NCI-H2029 (cell line): Measurements from ENCODE around the gene RAX2.
"Not testable (repeated sequence)": the region's sequence is repeated elsewhere in the genome, so short reads cannot be mapped to it uniquely, and the experiment has no call there.

Experiments used
- DNase-seq: peaks from one replicate; lab custom pipeline; 2025; lab: John Stamatoyannopoulos, UW

The RAX2 gene

GRCh38 chr19:3778104-3778867 lies 6.3 kb upstream of the RAX2 start:
- no peak for DNase-seq

- no peak for DNase-seq
Observed at GRCh38 chr19:3776479-3777040, 4.5 kb upstream of the RAX2 start.

GRCh38 chr19:3775831-3776230 lies 3.8 kb upstream of the RAX2 start:
- DNase-seq: no peak

DNA sequence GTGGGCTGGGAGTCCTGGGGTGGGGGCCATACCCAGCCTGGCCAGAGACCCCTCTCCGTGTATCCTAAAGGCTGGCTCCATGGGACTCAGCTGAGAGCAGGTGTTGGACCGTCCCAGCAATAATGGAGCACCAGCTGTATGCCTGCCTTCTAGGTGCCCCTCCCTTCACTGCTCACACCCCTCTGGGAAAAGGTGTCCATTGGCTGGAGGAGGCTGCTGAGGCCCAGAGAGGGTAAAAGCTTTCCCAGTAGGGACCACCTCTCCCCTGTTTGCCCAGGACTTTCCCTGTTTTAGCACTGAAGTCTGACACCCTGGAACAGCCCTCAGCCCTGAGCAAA lies 3.3 kb upstream of the RAX2 start:
- DNase-seq: no peak

DNA sequence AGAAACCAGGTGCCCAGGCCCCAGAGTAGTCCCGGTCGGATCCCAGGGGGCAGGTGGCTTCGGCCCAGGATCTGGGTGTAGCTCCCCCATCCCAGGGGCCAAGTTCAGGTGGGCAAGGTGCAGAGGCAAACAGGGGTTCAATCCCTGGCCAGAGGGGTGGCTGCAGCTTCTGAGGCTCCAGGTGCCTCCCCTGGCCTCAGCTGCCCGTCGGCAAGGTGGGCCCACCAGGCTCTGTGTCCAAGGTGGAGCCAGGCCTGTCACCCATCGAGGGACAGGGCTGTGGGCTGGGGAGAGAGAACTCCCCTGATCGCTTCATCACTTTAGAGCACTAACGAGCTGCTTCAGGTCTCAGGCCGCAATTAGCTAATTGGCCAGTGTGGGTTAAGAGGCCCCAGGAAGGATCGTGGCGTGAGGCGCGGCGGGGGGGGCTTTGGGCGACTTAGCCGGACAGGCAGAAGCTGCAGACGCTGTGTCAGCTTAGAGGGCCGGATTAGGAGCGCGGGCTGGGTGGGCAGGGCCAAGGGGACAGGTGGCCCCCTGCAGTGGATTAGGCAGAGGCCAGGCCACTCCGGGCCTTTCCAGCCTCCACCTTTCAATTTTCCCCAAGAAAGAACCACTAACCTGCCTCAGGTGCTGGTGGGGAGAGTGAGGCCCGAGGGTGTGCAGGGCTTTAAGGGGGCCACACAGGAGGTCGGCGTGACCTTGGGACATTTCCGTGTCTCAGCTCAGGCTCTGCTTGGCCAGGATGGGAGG lies 2.8 kb upstream of the RAX2 start:
- no peak for DNase-seq

DNA sequence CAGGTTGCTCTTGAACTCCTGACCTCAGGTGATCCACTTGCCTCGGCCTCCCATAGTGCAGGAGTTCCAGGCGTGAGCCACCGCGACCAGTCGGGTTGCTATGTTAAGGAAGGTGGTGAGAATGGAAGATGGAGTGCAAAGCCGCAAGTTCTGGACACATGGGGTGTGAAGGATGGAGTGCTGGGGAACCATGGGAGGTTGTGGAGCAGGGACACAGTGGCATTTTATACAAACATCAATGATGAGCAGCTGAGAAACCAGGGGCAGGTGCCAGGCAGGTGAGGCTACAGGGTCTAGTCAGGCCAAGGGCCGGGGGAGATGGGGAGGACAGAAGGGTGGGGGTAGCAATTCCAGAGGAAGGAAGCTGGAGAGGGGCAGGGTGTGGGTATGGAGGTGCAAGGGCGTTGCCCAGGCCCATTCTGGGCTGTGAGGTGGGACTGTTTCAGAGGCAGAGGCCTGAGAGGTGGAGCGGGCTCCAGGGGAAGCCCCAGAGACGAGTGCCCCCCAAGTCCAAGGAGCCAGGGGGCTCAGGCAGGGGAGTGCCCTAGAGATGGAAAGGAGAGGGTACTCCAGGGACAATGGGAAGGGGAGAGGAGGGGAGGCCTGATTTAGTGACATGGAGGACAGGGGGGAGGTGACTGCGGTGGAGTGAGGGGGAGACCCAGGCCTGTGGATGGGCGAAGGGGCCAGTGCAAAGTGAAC lies 1.9 kb upstream of the RAX2 start:
- no peak for DNase-seq

DNA sequence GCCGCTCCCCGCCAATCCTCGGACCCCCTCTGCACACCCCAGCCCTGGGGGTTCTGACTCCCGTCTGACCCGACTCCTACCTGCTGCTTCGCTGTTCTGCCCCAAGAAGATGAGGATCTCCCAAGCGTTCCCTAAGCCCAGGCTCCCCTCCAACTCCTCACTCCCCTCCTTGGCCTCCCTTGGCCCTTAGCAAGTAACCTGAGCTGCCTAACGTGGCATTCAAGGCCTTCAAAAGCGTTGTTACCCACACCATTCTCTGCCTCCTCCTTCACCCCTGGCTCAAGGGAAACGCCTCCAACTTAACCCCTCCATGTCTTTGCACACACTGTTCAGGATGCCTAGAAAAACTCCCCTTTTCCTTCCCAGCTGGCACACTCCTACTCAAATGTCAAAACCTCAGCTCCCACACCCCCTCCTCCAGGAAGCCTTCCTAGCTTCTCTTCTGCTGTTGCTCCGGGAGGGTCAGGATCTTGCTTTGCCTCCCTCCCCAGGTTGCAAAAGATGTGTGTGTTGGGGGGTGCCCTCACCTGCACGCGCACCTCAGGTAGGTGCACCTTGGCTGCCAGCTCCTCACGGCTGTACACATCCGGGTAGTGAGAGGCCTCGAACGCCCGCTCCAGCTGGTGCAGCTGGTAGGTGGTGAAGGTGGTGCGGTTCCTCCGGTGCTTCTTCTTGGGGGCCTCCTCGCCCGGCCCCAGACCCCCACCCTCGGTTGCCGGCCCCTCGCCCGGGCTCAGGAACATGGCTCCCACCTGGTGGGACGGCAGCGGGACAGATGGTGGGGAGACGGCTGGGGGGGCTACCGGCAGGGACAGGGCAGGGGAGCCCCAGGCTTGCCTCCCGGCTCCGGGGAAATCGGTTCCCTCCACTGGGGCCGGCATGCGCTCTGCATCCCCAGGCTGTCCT lies 775 bp downstream of the RAX2 start:
- DNase-seq: no peak

- no peak for DNase-seq
Observed at GRCh38 chr19:3770136-3770999, 1.7 kb downstream of the RAX2 start.

- DNase-seq: no peak
Observed at GRCh38 chr19:3769494-3769893, 2.5 kb downstream of the RAX2 start.

- DNase-seq: no peak
Observed at GRCh38 chr19:3768748-3769099, 3.3 kb downstream of the RAX2 start.

GRCh38 chr19:3768015-3768747 lies 3.8 kb downstream of the RAX2 start:
- no peak for DNase-seq

DNA sequence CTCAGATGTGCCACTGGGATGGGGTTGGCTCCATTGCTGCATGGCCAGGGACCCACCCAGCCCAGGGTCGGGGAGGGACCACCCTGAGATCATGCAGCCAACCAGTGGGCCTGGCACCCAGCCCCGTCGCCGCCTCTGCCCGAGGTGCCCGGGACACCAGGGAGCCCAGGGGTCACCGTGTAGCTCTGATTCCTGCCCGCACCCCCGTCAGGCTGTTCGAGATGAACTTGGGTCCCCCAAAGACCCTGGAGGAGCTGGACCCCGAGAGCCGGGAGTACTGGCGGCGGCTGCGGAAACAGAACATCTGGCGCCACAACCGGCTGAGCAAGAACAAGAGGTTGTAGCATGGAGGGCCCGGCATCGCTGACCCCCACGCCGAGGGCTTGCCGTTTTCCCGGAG lies 5.0 kb downstream of the RAX2 start:
- DNase-seq: no peak

DNA sequence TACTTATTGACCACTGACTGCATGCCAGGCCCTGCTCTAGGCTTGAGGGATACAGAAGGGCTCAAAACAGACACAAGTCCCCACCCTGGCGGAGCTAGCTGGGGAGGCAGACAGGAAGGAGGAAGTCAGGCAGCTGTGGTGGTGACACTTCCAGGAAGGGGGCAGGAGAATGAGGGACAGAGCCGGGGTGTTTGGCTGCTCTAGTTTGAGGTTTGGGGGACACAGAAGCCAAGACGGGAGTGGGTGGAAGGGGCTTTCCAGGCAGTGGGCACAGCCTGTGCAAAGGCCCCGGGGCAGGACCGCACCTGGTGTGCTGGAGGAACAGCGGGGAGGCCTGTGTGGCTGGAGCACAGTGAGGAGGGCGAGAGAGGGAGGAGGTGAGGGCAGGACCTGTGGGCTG lies 5.5 kb downstream of the RAX2 start:
- DNase-seq: no peak

- not testable (repeated sequence) for DNase-seq
Observed at GRCh38 chr19:3765757-3766156, 6.3 kb downstream of the RAX2 start.

- DNase-seq: no peak
Observed at GRCh38 chr19:3765121-3765520, 6.9 kb downstream of the RAX2 start.

GRCh38 chr19:3762501-3763459 lies 9.2 kb downstream of the RAX2 start, which contains the start of gene MRPL54:
Gene MRPL54 (plus strand): TSS chr19:3762682. CDS start chr19:3762701, 19 bp downstream.
- peak; percentile 97 for DNase-seq

DNA sequence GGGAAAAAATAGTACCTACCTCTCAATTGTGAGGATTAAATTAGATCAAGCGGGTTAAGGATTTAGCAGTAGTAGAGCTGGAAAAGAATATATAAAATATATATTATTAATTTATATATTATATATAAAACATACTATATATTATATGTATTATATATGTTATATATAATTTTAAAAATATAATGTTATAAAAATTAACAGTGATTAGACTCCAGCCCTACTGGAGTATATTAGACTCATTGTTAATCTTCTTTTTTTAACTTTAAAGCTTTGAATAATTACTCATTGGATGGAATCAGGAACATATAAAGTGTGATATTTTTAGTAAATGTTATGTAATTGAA lies 9.9 kb downstream of the RAX2 start:
- no peak for DNase-seq

DNA sequence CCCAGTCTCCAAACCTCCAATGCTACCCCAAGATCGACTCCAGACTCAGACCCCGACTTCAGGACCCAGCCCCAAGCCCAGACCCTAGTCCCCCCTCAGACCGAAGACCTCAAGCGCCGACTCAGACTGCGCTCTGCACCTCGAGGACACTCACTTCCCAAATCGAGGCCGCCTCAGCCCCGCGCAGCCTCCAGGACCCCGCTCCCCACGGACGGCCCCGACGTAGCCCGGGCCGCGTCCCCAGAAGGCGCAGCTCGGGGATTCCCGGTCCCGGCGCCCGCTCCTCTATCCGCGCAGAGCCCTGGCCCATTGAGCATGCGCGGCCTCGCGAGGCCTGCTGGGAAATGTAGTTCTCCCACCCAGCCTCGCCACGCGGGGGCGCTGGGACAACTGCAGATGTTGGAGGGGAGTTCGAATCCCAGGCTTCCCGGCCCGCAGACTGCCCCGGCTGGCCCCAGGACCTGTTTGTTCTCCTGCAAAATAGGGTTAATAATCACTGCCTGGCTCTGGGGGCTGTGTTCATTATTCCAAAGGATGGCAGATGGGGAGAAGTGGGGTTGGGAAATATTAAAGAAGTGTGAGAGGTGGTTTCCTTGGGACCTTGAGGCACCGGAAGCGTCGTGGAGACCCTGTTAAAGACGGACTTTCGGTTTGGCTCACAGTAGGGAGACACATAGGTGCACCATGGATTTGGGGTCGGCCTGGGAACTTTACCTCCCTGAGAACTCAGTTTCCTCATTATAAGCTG lies 10.5 kb downstream of the RAX2 start, which contains the start of gene APBA3:
Gene APBA3 (minus strand): TSS at position 311 of the 748 bp plus-strand sequence. CDS start 1,428 bp downstream, outside the sequence.
- peak; percentile 76 for DNase-seq
